ENCODE results near the gene CEP72.

CEP72 gene

DNA sequence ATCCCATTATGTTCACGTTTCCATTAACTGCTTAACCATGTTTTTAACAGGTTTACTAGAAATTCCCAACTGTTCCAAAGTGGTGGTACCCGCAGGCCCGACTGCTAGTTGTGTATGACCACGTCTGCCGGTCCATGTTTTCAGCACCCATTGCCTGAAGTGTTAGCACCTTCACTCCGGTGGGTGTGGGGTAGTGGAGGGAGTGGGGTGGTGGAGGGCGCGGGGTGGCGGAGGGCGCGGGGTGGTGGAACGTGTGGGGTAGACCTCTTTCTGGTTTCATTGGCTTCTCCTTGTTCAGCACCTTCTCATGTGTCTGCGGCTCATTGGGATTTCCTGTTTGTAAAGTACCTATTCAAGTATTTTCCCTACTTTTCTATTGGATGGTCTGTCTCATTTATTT, 43.3 kb downstream of the CEP72 start:
- TF ChIP-seq, protein P1, sequence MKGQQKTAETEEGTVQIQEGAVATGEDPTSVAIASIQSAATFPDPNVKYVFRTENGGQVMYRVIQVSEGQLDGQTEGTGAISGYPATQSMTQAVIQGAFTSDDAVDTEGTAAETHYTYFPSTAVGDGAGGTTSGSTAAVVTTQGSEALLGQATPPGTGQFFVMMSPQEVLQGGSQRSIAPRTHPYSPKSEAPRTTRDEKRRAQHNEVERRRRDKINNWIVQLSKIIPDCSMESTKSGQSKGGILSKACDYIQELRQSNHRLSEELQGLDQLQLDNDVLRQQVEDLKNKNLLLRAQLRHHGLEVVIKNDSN (IDR thresholded peaks at IDR 0.05) = no peak
- no peak for TF ChIP-seq TCF12 (IDR thresholded peaks at IDR 0.05; ENCODE audit: low read depth)
- TF ChIP-seq, protein P2, sequence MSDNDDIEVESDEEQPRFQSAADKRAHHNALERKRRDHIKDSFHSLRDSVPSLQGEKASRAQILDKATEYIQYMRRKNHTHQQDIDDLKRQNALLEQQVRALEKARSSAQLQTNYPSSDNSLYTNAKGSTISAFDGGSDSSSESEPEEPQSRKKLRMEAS (IDR thresholded peaks at IDR 0.05) = no peak
- no peak for TF ChIP-seq EGR1 (IDR thresholded peaks at IDR 0.05)
- no peak for TF ChIP-seq ZBTB7A (IDR thresholded peaks at IDR 0.05; ENCODE audit: low read depth)
- TF ChIP-seq, protein P3, sequence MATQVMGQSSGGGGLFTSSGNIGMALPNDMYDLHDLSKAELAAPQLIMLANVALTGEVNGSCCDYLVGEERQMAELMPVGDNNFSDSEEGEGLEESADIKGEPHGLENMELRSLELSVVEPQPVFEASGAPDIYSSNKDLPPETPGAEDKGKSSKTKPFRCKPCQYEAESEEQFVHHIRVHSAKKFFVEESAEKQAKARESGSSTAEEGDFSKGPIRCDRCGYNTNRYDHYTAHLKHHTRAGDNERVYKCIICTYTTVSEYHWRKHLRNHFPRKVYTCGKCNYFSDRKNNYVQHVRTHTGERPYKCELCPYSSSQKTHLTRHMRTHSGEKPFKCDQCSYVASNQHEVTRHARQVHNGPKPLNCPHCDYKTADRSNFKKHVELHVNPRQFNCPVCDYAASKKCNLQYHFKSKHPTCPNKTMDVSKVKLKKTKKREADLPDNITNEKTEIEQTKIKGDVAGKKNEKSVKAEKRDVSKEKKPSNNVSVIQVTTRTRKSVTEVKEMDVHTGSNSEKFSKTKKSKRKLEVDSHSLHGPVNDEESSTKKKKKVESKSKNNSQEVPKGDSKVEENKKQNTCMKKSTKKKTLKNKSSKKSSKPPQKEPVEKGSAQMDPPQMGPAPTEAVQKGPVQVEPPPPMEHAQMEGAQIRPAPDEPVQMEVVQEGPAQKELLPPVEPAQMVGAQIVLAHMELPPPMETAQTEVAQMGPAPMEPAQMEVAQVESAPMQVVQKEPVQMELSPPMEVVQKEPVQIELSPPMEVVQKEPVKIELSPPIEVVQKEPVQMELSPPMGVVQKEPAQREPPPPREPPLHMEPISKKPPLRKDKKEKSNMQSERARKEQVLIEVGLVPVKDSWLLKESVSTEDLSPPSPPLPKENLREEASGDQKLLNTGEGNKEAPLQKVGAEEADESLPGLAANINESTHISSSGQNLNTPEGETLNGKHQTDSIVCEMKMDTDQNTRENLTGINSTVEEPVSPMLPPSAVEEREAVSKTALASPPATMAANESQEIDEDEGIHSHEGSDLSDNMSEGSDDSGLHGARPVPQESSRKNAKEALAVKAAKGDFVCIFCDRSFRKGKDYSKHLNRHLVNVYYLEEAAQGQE (IDR thresholded peaks at IDR 0.05; ENCODE audit: low read depth) = no peak
- TF ChIP-seq EP300 (IDR thresholded peaks at IDR 0.05; ENCODE audit: borderline replicate concordance) = no peak
- TF ChIP-seq TEAD4 (IDR thresholded peaks at IDR 0.05) = no peak
- TF ChIP-seq CREB1 (IDR thresholded peaks at IDR 0.05; ENCODE audit: low read depth) = no peak
- TF ChIP-seq RAD21 (IDR thresholded peaks at IDR 0.05; ENCODE audit: low read depth) = no peak
- no peak for TF ChIP-seq NFIC (IDR thresholded peaks at IDR 0.05)
- TF ChIP-seq CEBPB (IDR thresholded peaks at IDR 0.05) = no peak
- TF ChIP-seq YY1 (IDR thresholded peaks at IDR 0.05; ENCODE audit: low read depth) = no peak
- TF ChIP-seq TAF1 (IDR thresholded peaks at IDR 0.05; ENCODE audit: low read depth) = no peak
- no peak for TF ChIP-seq FOXM1 (IDR thresholded peaks at IDR 0.05; ENCODE audit: borderline replicate concordance, low read depth)

DNA sequence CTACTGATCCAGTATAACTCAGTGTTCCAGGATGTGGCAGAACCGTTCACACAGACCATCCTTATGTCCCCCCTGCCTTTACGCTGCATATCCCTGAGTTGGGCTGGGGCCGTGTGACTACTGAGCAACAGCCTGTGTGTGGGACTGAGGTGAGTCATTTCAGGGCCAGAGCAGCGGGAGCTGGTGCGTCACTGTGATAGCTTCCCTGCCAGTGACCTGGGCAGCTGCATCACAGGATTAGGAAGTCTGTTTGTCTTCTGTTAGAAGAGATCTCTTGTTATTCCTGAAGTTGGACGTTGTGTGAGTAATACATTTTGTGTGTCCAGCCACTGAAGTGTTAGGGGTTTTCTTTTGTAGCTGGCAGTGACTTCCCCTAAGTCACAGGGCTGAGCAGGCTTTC, 45.4 kb downstream of the CEP72 start:
- TF ChIP-seq NFIC (IDR thresholded peaks at IDR 0.05) (no peak), TAF1 (IDR thresholded peaks at IDR 0.05; ENCODE audit: low read depth) (no peak), ZBTB7A (IDR thresholded peaks at IDR 0.05; ENCODE audit: low read depth) (no peak), FOXM1 (IDR thresholded peaks at IDR 0.05; ENCODE audit: borderline replicate concordance, low read depth) (no peak), EP300 (IDR thresholded peaks at IDR 0.05; ENCODE audit: borderline replicate concordance) (no peak), CEBPB (IDR thresholded peaks at IDR 0.05) (no peak), RAD21 (IDR thresholded peaks at IDR 0.05; ENCODE audit: low read depth) (no peak), EGR1 (IDR thresholded peaks at IDR 0.05) (no peak)
- TF ChIP-seq, protein P1 (IDR thresholded peaks at IDR 0.05) = no peak
- TF ChIP-seq, protein P2 (IDR thresholded peaks at IDR 0.05) = no peak
- TF ChIP-seq, protein P3 (IDR thresholded peaks at IDR 0.05; ENCODE audit: low read depth) = no peak

DNA sequence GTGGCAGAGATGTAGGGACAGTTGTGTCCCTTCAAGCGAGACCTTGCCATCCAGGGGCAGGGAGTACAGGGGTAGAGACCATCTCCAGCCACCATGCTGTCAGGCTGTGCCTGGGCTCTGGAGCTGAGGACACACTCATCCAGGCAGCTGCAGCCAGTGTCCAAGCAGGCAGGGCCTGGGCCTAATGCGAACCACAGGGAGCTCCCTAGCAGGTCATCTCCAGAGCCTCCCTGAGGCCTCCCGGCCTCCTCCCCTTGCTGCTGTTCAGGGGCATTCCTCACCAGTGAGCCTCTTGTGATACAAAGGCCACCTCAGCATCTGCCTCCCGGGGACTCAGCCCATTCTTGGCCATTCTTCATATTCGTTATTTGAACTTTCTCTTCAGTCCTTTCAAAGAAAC, 46.0 kb downstream of the CEP72 start:
- TF ChIP-seq EGR1 (IDR thresholded peaks at IDR 0.05) = no peak
- no peak for TF ChIP-seq TAF1 (IDR thresholded peaks at IDR 0.05; ENCODE audit: low read depth)
- no peak for TF ChIP-seq CREB1 (IDR thresholded peaks at IDR 0.05; ENCODE audit: low read depth)
- TF ChIP-seq TCF12 (IDR thresholded peaks at IDR 0.05; ENCODE audit: low read depth) = no peak
- TF ChIP-seq, protein P2 (IDR thresholded peaks at IDR 0.05) = no peak
- TF ChIP-seq, protein P3 (IDR thresholded peaks at IDR 0.05; ENCODE audit: low read depth) = no peak
- TF ChIP-seq CEBPB (IDR thresholded peaks at IDR 0.05) = no peak
- TF ChIP-seq RAD21 (IDR thresholded peaks at IDR 0.05; ENCODE audit: low read depth) = no peak
- TF ChIP-seq YY1 (IDR thresholded peaks at IDR 0.05; ENCODE audit: low read depth) = no peak
- no peak for TF ChIP-seq EP300 (IDR thresholded peaks at IDR 0.05; ENCODE audit: borderline replicate concordance)

DNA sequence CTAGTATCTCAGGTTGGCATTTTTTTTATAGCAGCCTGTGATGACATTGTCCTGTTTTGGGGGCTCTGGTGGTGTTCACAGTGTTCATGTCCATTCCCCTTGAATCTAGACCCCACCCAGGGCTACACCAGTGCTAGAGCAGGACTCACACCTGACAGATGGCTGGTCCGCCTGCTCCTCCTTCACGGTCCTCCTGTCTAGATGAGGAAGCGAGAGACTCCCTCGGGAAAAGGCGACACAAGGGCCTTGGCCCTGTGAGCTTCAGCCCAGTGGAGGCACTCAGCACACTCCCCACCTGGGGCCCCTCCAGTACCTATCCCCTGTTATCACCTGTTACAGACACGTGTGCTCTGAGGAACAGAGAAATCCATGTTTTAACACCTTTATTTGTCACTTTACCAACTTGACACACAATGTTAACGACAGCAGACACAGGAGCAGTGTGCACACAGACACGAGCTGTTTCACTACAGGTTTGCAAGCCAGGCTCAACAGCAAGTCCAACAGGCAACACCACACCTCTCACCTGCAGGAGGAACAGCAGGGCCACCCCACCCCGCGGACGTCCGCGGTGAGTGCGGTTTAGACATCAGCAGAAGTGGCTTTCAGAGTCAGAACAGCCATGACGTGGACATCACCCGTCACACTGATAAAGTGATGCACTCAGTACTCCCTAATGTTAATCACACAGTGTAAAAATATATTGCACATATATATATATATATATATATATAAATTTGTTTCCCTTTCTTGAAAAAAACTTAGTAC, 47.5 kb downstream of the CEP72 start:
- no peak for TF ChIP-seq TAF1 (IDR thresholded peaks at IDR 0.05; ENCODE audit: low read depth)
- TF ChIP-seq CEBPB (IDR thresholded peaks at IDR 0.05) = no peak
- no peak for TF ChIP-seq ZBTB7A (IDR thresholded peaks at IDR 0.05; ENCODE audit: low read depth)
- TF ChIP-seq, protein P2 (IDR thresholded peaks at IDR 0.05) = no peak
- no peak for TF ChIP-seq NFIC (IDR thresholded peaks at IDR 0.05)
- no peak for TF ChIP-seq TCF12 (IDR thresholded peaks at IDR 0.05; ENCODE audit: low read depth)
- TF ChIP-seq CREB1 (IDR thresholded peaks at IDR 0.05; ENCODE audit: low read depth) = no peak

Measured in Ishikawa (cell line).